ENCODE measurements around the gene RBMS3. TPM values are rescaled to one million over a fixed set of nuclear protein-coding genes. Genes with fewer than 3 reads are reported as not detected.

RBMS3 gene
- total RNA-seq, 2 donors from 2014 or later, result 27.3 to 51.4 TPM

GRCh38 chr3:29772436-29772835, 491.6 kb downstream of the RBMS3 start:
- Histone ChIP-seq H3K9me3 (no peaks in the 10 kb centered on the region), H3K4me1 (no peaks in the 10 kb centered on the region), H3K36me3 (no peaks in the 10 kb centered on the region), H3K27ac (no peak overlapping the region), H3K4me3 (no peak overlapping the region), H3K27me3 (no peaks in the 10 kb centered on the region)
- DNase-seq (ENCODE audit: low spot score), result no peak
- TF ChIP-seq, protein P1, sequence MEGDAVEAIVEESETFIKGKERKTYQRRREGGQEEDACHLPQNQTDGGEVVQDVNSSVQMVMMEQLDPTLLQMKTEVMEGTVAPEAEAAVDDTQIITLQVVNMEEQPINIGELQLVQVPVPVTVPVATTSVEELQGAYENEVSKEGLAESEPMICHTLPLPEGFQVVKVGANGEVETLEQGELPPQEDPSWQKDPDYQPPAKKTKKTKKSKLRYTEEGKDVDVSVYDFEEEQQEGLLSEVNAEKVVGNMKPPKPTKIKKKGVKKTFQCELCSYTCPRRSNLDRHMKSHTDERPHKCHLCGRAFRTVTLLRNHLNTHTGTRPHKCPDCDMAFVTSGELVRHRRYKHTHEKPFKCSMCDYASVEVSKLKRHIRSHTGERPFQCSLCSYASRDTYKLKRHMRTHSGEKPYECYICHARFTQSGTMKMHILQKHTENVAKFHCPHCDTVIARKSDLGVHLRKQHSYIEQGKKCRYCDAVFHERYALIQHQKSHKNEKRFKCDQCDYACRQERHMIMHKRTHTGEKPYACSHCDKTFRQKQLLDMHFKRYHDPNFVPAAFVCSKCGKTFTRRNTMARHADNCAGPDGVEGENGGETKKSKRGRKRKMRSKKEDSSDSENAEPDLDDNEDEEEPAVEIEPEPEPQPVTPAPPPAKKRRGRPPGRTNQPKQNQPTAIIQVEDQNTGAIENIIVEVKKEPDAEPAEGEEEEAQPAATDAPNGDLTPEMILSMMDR (IDR thresholded peaks at IDR 0.05), result no peak

DNA sequence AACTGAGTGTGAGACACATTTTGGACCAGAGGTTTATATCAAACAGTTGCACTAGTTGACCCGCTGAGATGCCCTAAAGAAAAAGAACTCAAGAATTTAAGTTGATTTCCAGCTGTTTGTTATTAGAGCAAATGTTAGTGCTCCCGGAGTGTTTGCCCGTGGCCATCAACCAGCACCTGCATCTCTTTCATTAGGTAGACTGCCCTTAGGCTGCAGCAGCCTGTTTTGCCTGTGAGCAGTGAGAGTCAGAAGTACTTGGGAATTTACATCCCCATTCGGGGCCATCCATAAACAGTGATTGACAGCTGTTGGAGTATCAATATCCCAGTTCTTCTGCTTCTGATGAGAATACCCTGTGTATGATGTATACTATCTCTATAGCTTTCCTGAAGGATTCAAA, 492.6 kb downstream of the RBMS3 start:
- TF ChIP-seq, protein P1 (IDR thresholded peaks at IDR 0.05), result no peak
- DNase-seq (ENCODE audit: low spot score), result no peak
- Histone ChIP-seq H3K27me3 (no peaks in the 10 kb centered on the region), H3K36me3 (no peaks in the 10 kb centered on the region), H3K4me1 (no peaks in the 10 kb centered on the region), H3K27ac (no peak overlapping the region), H3K4me3 (no peak overlapping the region), H3K9me3 (no peaks in the 10 kb centered on the region)

GRCh38 chr3:29775340-29775739, 494.5 kb downstream of the RBMS3 start:
- TF ChIP-seq, protein P1 (IDR thresholded peaks at IDR 0.05), result no peak
- no peaks in the 10 kb centered on the region for H3K4me1 ChIP-seq
- no peaks in the 10 kb centered on the region for H3K9me3 ChIP-seq
- H3K4me3 ChIP-seq, result no peak overlapping the region
- no peak overlapping the region for H3K27ac ChIP-seq
- no peak for DNase-seq (ENCODE audit: low spot score)
- no peaks in the 10 kb centered on the region for H3K36me3 ChIP-seq
- H3K27me3 ChIP-seq, result no peaks in the 10 kb centered on the region

DNA sequence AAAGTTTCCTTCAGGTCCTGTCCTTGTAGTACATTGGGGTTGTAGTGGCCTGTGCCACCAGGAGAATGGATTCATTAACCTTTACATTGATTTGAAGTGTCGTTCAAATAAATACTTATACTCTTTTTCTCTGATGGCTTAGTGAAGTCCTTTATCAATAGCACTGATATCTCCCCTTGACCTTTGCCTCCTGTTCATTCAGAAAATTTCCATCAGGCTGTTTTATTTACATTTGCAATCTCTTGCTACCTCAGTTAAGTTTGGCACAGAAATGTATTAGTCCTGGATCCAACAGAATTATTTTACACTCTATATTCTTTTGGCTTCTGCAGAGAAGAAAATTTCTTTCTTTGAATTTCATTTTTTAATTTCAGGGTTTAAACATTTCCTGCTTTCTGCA, 497.0 kb downstream of the RBMS3 start:
- Histone ChIP-seq H3K4me1 (no peaks in the 10 kb centered on the region), H3K9me3 (peaks cover 0 to 4% of the 10 kb centered on the region in 2 donors), H3K27me3 (no peaks in the 10 kb centered on the region), H3K27ac (no peak overlapping the region), H3K36me3 (no peaks in the 10 kb centered on the region), H3K4me3 (no peak overlapping the region)
- no peak for DNase-seq (ENCODE audit: low spot score)
- TF ChIP-seq, protein P1 (IDR thresholded peaks at IDR 0.05), result no peak

- H3K27ac ChIP-seq, result no peak overlapping the region
- H3K4me3 ChIP-seq, result no peak overlapping the region
- no peaks in the 10 kb centered on the region for H3K9me3 ChIP-seq
- H3K36me3 ChIP-seq, result no peaks in the 10 kb centered on the region
- no peak for DNase-seq (ENCODE audit: low spot score)
- no peaks in the 10 kb centered on the region for H3K4me1 ChIP-seq
- H3K27me3 ChIP-seq, result no peaks in the 10 kb centered on the region
- TF ChIP-seq, protein P1 (IDR thresholded peaks at IDR 0.05), result no peak
Observed at GRCh38 chr3:29789686-29790085, 508.8 kb downstream of the RBMS3 start.

GRCh38 chr3:29796808-29797207, 515.9 kb downstream of the RBMS3 start:
- Histone ChIP-seq H3K27ac (no peak overlapping the region), H3K27me3 (no peaks in the 10 kb centered on the region), H3K4me3 (no peak overlapping the region), H3K4me1 (no peaks in the 10 kb centered on the region), H3K36me3 (no peaks in the 10 kb centered on the region), H3K9me3 (no peaks in the 10 kb centered on the region)
- no peak for DNase-seq (ENCODE audit: low spot score)
- TF ChIP-seq, protein P1 (IDR thresholded peaks at IDR 0.05), result no peak
